ENCODE results near the gene TMEM63C.
A peak's percentile ranks its signal among the peaks of the same experiment; 100 is the strongest.

GRCh38 chr14:77143071-77143470 is 38.5 kb upstream of the TMEM63C start:
- TF ChIP-seq CTCF (IDR thresholded peaks at IDR 0.05; ENCODE audit: poor library complexity, severe bottlenecking) (peak; percentile 47), RAD21 (conservative IDR thresholded peaks at IDR 0.05) (no peak), TAF1 (IDR thresholded peaks at IDR 0.05; ENCODE audit: low read depth) (no peak), SMC3 (conservative IDR thresholded peaks at IDR 0.05; ENCODE audit: poor library complexity) (peak; percentile 54), EP300 (conservative IDR thresholded peaks at IDR 0.05; ENCODE audit: poor library complexity, severe bottlenecking) (no peak), EZH2 (IDR thresholded peaks at IDR 0.05; ENCODE audit: borderline replicate concordance, insufficient read depth, low read length, poor library complexity, severe bottlenecking) (no peak)

Data from neural cell (in vitro differentiated cells).